AG04450 (cell line): ENCODE measurements around the gene SELENOF. TPM values are rescaled to one million over a fixed set of nuclear protein-coding genes. Genes with fewer than 3 reads are reported as not detected.
A peak's percentile ranks its signal among the peaks of the same experiment; 100 is the strongest.

Experiments
- CTCF ChIA-PET: fragments of 300-600, 350-600 bp; formaldehyde crosslinking; extraction: SDS; loops from one replicate; lab custom pipeline; 2022; ENCODE audit warnings: antibody characterized with exemption, inconsistent platforms; lab: Charles Lee
- POLR2A ChIA-PET: fragments of 350-600 bp; formaldehyde crosslinking; extraction: SDS; loops from one replicate; lab custom pipeline; 2021; ENCODE audit warnings: antibody characterized with exemption, inconsistent platforms; lab: Yijun Ruan, JAX
- DNase-seq: peaks from one replicate; pipeline ENCODE4 v3.0.0-alpha.2; 2011; ENCODE audit warnings: low read depth, low spot score
- H3K27ac ChIP-seq: one replicate; pipeline ENCODE4 v1.5.1; 2012; ENCODE audit warnings: low read depth, low read length, control low read depth
- H3K27me3 ChIP-seq: one replicate; pipeline ENCODE4 v1.6.0; 2012; ENCODE audit warnings: low read length; ENCODE audit not compliant: control insufficient read depth, insufficient read depth
- H3K4me3 ChIP-seq: 2 replicates; pipeline ENCODE4 v1.5.1; 2011; ENCODE audit warnings: mild to moderate bottlenecking, low read depth, low read length, control low read depth
- H3K9me3 ChIP-seq: 2 replicates; pipeline ENCODE4 v1.5.1; 2012; ENCODE audit warnings: low read length; ENCODE audit not compliant: control insufficient read depth, insufficient read depth
- CTCF ChIP-seq: IDR thresholded peaks from 2 replicates; pipeline ENCODE4 v1.5.1; 2011; ENCODE audit warnings: low read depth, low read length, control low read depth, inconsistent platforms
- polyA plus RNA-seq: library from polyadenylated mRNA; depleted of rRNA; stranded (reverse); fragments of >200 nt; gene quantifications from 2 replicates; pipeline ENCODE4 v1.2.3, GENCODE V29; 2011

SELENOF gene
- polyA plus RNA-seq, 1 experiment, result 358 TPM

- ChIA-PET POLR2A (no interaction called here), CTCF (no interaction called here)
- H3K9me3 ChIP-seq, result peaks cover 13% of the 10 kb centered on the region
- no peak for DNase-seq
- no peaks in the 10 kb centered on the region for H3K27me3 ChIP-seq
- no peak for TF ChIP-seq CTCF
- no peak overlapping the region for H3K27ac ChIP-seq
- H3K4me3 ChIP-seq, result no peak overlapping the region
Observed at GRCh38 chr1:86924324-86924960, 10.5 kb upstream of the SELENOF start.

GRCh38 chr1:86922445-86922844 lies 8.5 kb upstream of the SELENOF start:
- Histone ChIP-seq H3K9me3 (peaks cover 13% of the 10 kb centered on the region), H3K4me3 (no peak overlapping the region), H3K27ac (no peak overlapping the region), H3K27me3 (no peaks in the 10 kb centered on the region)
- ChIA-PET CTCF (interaction anchor here (1.0 to 1.4 kb wide), 2 partner anchors 42 to 218 kb away, joined by 3 read pairs; partner anchors contain the start of gene SH3GLB1), POLR2A (no interaction called here)
- DNase-seq, result no peak
- TF ChIP-seq CTCF, result no peak

- Histone ChIP-seq H3K27ac (no peak overlapping the region), H3K9me3 (no peaks in the 10 kb centered on the region; the same call in 1 of the 2 replicates), H3K4me3 (peak overlapping the region; percentile 91; the same call in 1 of the 2 replicates), H3K27me3 (no peaks in the 10 kb centered on the region)
- no peak for TF ChIP-seq CTCF
- no peak for DNase-seq
- CTCF ChIA-PET, result interaction anchor here (1.8 to 2.0 kb wide), 2 partner anchors 48 to 168 kb away, joined by 10 to 13 read pairs; no protein-coding TSS in a partner anchor
- POLR2A ChIA-PET, result no interaction called here
Observed at GRCh38 chr1:86916752-86917151, 2.8 kb upstream of the SELENOF start.

- DNase-seq, result no peak
- Histone ChIP-seq H3K27me3 (no peaks in the 10 kb centered on the region), H3K27ac (no peak overlapping the region), H3K4me3 (peak overlapping the region; percentile 91), H3K9me3 (no peaks in the 10 kb centered on the region; the same call in 1 of the 2 replicates)
- no peak for TF ChIP-seq CTCF
- ChIA-PET POLR2A (interaction anchor here (0.5 kb wide), 1 partner anchor 419 kb away, joined by 3 read pairs; no protein-coding TSS in a partner anchor), CTCF (interaction anchor here (0.7 to 2.0 kb wide), 4 partner anchors 26 to 198 kb away, joined by 3 to 13 read pairs (median 6); no protein-coding TSS in a partner anchor)
Observed at GRCh38 chr1:86915737-86916235, 1.9 kb upstream of the SELENOF start.
